A549 (cell line): ENCODE data around the gene MAPKAPK5. TPM values are rescaled to one million over a fixed set of nuclear protein-coding genes. Genes with fewer than 3 reads are reported as not detected.
"Not testable (repeated sequence)": the region's sequence is repeated elsewhere in the genome, so short reads cannot be mapped to it uniquely, and the experiment has no call there.

ENCODE experiments used
- ATAC-seq, 2 experiments: fragments of 200-7000 bp in 1 of 2; fragments of >200 bp in 1 of 2; cut with Nextera tagmentation in 1 of 2; cut with Tn5 transposase in 1 of 2; 3 replicates each; pipeline versions ENCODE4 v1.8.0 to v1.9.1; 2018 to 2020; ENCODE audit warnings: mild to moderate bottlenecking in 1 of 2, moderate library complexity in 1 of 2
- CTCF ChIA-PET: fragments of 300-600 bp; sonication (Branson Sonifier 250); formaldehyde crosslinking; extraction: SDS; loops from one replicate; lab custom pipeline; 2021; ENCODE audit warnings: antibody characterized with exemption, inconsistent platforms; lab: Yijun Ruan, JAX
- POLR2A ChIA-PET: fragments of 350-600 bp; formaldehyde crosslinking; extraction: SDS; loops from one replicate; lab custom pipeline; 2021; ENCODE audit warnings: antibody characterized with exemption, inconsistent platforms; lab: Yijun Ruan, JAX
- DNase-seq, 2 experiments: peaks; one replicate each; pipeline versions ENCODE4 v3.0.0 to v3.0.0-alpha.2; 2011 to 2016; ENCODE audit warnings: low read depth in 1 of 2, low spot score in 1 of 2
- FAIRE-seq: peaks from 2 replicates; lab custom pipeline; 2011; peaks lifted over from hg19 to GRCh38; lab: Jason Lieb, UNC
- H3K27ac ChIP-seq, 2 experiments: fragments of >200 bp; sonication (Bioruptor Twin); formaldehyde crosslinking; 3 replicates each; pipeline ENCODE4 v1.5.1; 2016 to 2017
- H3K4me1 ChIP-seq: fragments of >200 bp; sonication (Bioruptor Twin); formaldehyde crosslinking; 3 replicates; pipeline ENCODE4 v1.6.1; 2016
- H3K4me2 ChIP-seq: fragments of >200 bp; sonication (Bioruptor Twin); formaldehyde crosslinking; 3 replicates; pipeline ENCODE4 v1.6.1; 2016
- H3K4me3 ChIP-seq: fragments of >200 bp; sonication (Bioruptor Twin); formaldehyde crosslinking; 3 replicates; pipeline ENCODE4 v1.5.1; 2016
- H3K9me3 ChIP-seq: fragments of >200 bp; sonication (Bioruptor Twin); formaldehyde crosslinking; 3 replicates; pipeline ENCODE4 v1.6.1; 2016
- CBX2 ChIP-seq: fragments of 200-600 bp; sonication (generic); IDR thresholded peaks from 2 replicates; pipeline ENCODE4 v1.6.1; 2016; ENCODE audit warnings: low read depth, mild to moderate bottlenecking, borderline replicate concordance
- CHD4 ChIP-seq: fragments of 200-600 bp; sonication (generic); IDR thresholded peaks from 2 replicates; pipeline ENCODE4 v1.6.1; 2016; ENCODE audit warnings: antibody characterized with exemption, mild to moderate bottlenecking, borderline replicate concordance
- E2F6 ChIP-seq: IDR thresholded peaks from 2 replicates; pipeline ENCODE4 v1.6.1; 2012; ENCODE audit warnings: low read depth, borderline replicate concordance
- EHMT2 ChIP-seq: fragments of 200-600 bp; sonication (generic); IDR thresholded peaks from 2 replicates; pipeline ENCODE4 v1.6.1; 2016; ENCODE audit warnings: antibody characterized with exemption, low read depth, mild to moderate bottlenecking, moderate library complexity
- GATA3 ChIP-seq: IDR thresholded peaks from 2 replicates; pipeline ENCODE4 v1.6.1; 2012; ENCODE audit warnings: borderline replicate concordance
- HEYL ChIP-seq: fragments of 250-450 bp; sonication (Bioruptor Pico); IDR thresholded peaks from 2 replicates; pipeline ENCODE4 v1.8.0; 2021; ENCODE audit warnings: mild to moderate bottlenecking, moderate library complexity
- HOXB5 ChIP-seq: fragments of 250-450 bp; sonication (Bioruptor Pico); IDR thresholded peaks from 2 replicates; pipeline ENCODE4 v1.5.0; 2020; ENCODE audit warnings: mild to moderate bottlenecking, moderate library complexity
- JUNB ChIP-seq: fragments of >200 bp; sonication (Bioruptor Twin); formaldehyde crosslinking; IDR thresholded peaks from 2 replicates; pipeline ENCODE4 v1.6.1; 2016
- MAX ChIP-seq: IDR thresholded peaks from 2 replicates; pipeline ENCODE4 v1.6.1; 2012
- MYC ChIP-seq: IDR thresholded peaks from 2 replicates; pipeline ENCODE4 v1.6.1; 2012; ENCODE audit warnings: mild to moderate bottlenecking, inconsistent platforms, low read length, improper control_type of control experiment, borderline replicate concordance
- NPAS2 ChIP-seq: fragments of 250-450 bp; sonication (Bioruptor Pico); IDR thresholded peaks from 2 replicates; pipeline ENCODE4 v1.8.0; 2022; ENCODE audit warnings: mild to moderate bottlenecking, moderate library complexity, borderline replicate concordance
- POLR2AphosphoS2 ChIP-seq: conservative IDR thresholded peaks from 2 replicates; pipeline ENCODE4 v1.6.1; 2012; ENCODE audit warnings: low read length, improper control_type of control experiment, inconsistent platforms
- RAD21 ChIP-seq, 2 experiments: fragments of >200 bp in 1 of 2; sonication (Bioruptor Twin) in 1 of 2; formaldehyde crosslinking in 1 of 2; IDR thresholded peaks in 1 of 2; conservative IDR thresholded peaks in 1 of 2; 2 replicates in 1 of 2; 3 replicates in 1 of 2; pipeline ENCODE4 v1.6.1; 2012 to 2018; ENCODE audit warnings: inconsistent platforms in 1 of 2
- RARB ChIP-seq: fragments of 250-450 bp; sonication (Bioruptor Pico); IDR thresholded peaks from 2 replicates; pipeline ENCODE4 v1.8.0; 2021; ENCODE audit warnings: mild to moderate bottlenecking, moderate library complexity
- REST ChIP-seq: fragments of 200-600 bp; sonication (generic); IDR thresholded peaks from 2 replicates; pipeline ENCODE4 v1.6.1; 2016; ENCODE audit warnings: antibody characterized with exemption, mild to moderate bottlenecking, moderate library complexity
- RFX5 ChIP-seq: fragments of 450-650 bp; IDR thresholded peaks from 2 replicates; pipeline ENCODE4 v1.7.1; 2014; ENCODE audit warnings: antibody characterized with exemption, mild to moderate bottlenecking, moderate library complexity
- SMC3 ChIP-seq: fragments of >200 bp; sonication (Bioruptor Twin); formaldehyde crosslinking; IDR thresholded peaks from 3 replicates; pipeline ENCODE4 v1.6.1; 2018; ENCODE audit warnings: inconsistent platforms
- WGBS: methylation state at CpG from one replicate; pipeline ENCODE4 v1.1.6; 2017; ENCODE audit errors: missing lambda C conversion rate; 5-methylcytosine and 5-hydroxymethylcytosine counted together
- polyA plus RNA-seq, 4 experiments: library from polyadenylated mRNA; depleted of rRNA in 3 of 4; stranded (reverse); fragments of >200 nt; fragmentation: RNase III in 1 of 4; extraction: RNeasy Plus Mini Kit Qiagen cat#74134 plus additional on column Dnase treatment in 1 of 4; gene quantifications; 2 replicates in 3 of 4; 3 replicates in 1 of 4; pipeline ENCODE4 v1.2.3, GENCODE V29; 2011 to 2017

Gene MAPKAPK5
- polyA plus RNA-seq, 2 of the 4 experiments (the other 2 are of a cell fraction), result 33.9 to 69.5 TPM

- ChIA-PET CTCF (interaction anchor here (0.5 to 9.4 kb wide), 7 partner anchors 10 to 595 kb away, joined by 3 to 150 read pairs (median 3); partner anchors contain the start of gene MAPKAPK5), POLR2A (interaction anchor here (0.8 kb wide), 1 partner anchor 293 kb away, joined by 4 read pairs; no protein-coding TSS in a partner anchor)
- WGBS, result 82% methylated on average over 6 of the region's 6 CpGs
- TF ChIP-seq JUNB (no peak), CBX2 (no peak), POLR2AphosphoS2 (no peak), NPAS2 (CRISPR knock-in tag) (no peak), HEYL (CRISPR knock-in tag) (no peak), EHMT2 (no peak), RARB (CRISPR knock-in tag) (no peak)
- peaks cover 3% of the 10 kb centered on the region; the same call in 1 of the 3 replicates for H3K4me1 ChIP-seq
- no peak overlapping the region for H3K4me3 ChIP-seq
- no peak for DNase-seq
- no peak for FAIRE-seq
- H3K4me2 ChIP-seq, result no peak overlapping the region
- H3K9me3 ChIP-seq, result no peaks in the 10 kb centered on the region
- H3K27ac ChIP-seq, result no peak overlapping the region
- no peak for ATAC-seq
These were observed 25.9 kb upstream of the MAPKAPK5 start for GRCh38 chr12:111816065-111816615.

GRCh38 chr12:111816898-111817297 lies 25.1 kb upstream of the MAPKAPK5 start:
- POLR2A ChIA-PET, result interaction anchor here (0.9 kb wide), 1 partner anchor 25 kb away, joined by 3 read pairs; the partner anchor contains the start of gene MAPKAPK5
- H3K4me3 ChIP-seq, ATAC-seq, H3K4me1 ChIP-seq, H3K27ac ChIP-seq, FAIRE-seq, H3K9me3 ChIP-seq, DNase-seq, H3K4me2 ChIP-seq: not testable (repeated sequence)
- WGBS, result 58% methylated on average over 3 of the region's 3 CpGs
- CTCF ChIA-PET, result interaction anchor here (0.9 to 9.4 kb wide), 4 partner anchors 18 to 594 kb away, joined by 3 to 150 read pairs (median 3); partner anchors contain the start of gene MAPKAPK5

- Histone ChIP-seq H3K4me2 (no peak overlapping the region), H3K4me1 (no peaks in the 10 kb centered on the region), H3K9me3 (no peaks in the 10 kb centered on the region), H3K27ac (no peak overlapping the region), H3K4me3 (no peak overlapping the region)
- POLR2A ChIA-PET, result no interaction called here
- 70% methylated on average over 8 of the region's 8 CpGs for WGBS
- no peak for TF ChIP-seq RAD21 (conservative IDR thresholded peaks at IDR 0.05 in 1 of 2, IDR thresholded peaks at IDR 0.05 in 1 of 2)
- no peak for TF ChIP-seq MYC
- no peak for TF ChIP-seq GATA3
- TF ChIP-seq HOXB5 (CRISPR knock-in tag), result no peak
- no peak for TF ChIP-seq RFX5
- no peak for TF ChIP-seq REST
- no peak for TF ChIP-seq E2F6
- no peak for TF ChIP-seq CHD4
- no peak for TF ChIP-seq SMC3
- TF ChIP-seq MAX, result no peak
- FAIRE-seq (no peak), ATAC-seq (no peak), DNase-seq (no peak)
- CTCF ChIA-PET, result no interaction called here
These were observed 23.7 kb upstream of the MAPKAPK5 start for GRCh38 chr12:111818340-111818739.
